ENCODE data around the gene TANGO2.

TANGO2 gene

GRCh38 chr22:20107471-20107901 is 86.6 kb downstream of the TANGO2 start:
- Mint-ChIP-seq H3K36me3 (ENCODE audit: low read depth) (peaks cover 37% of the 10 kb centered on the region), H3K9me3 (no peaks in the 10 kb centered on the region), H3K4me3 (no peak overlapping the region), H3K27ac (no peak overlapping the region), H3K4me1 (ENCODE audit: low read depth) (peaks cover 23% of the 10 kb centered on the region), H3K27me3 (no peaks in the 10 kb centered on the region)

GRCh38 chr22:20107951-20108756 is 87.2 kb downstream of the TANGO2 start:
- Mint-ChIP-seq H3K27me3 (no peaks in the 10 kb centered on the region), H3K36me3 (ENCODE audit: low read depth) (peaks cover 33% of the 10 kb centered on the region), H3K4me1 (ENCODE audit: low read depth) (peaks cover 25% of the 10 kb centered on the region), H3K9me3 (no peaks in the 10 kb centered on the region), H3K4me3 (no peak overlapping the region), H3K27ac (no peak overlapping the region)

GRCh38 chr22:20108757-20109230 is 87.9 kb downstream of the TANGO2 start:
- Mint-ChIP-seq H3K4me1 (ENCODE audit: low read depth) (peaks cover 26% of the 10 kb centered on the region), H3K9me3 (no peaks in the 10 kb centered on the region), H3K27me3 (no peaks in the 10 kb centered on the region), H3K36me3 (ENCODE audit: low read depth) (peaks cover 27% of the 10 kb centered on the region), H3K4me3 (no peak overlapping the region), H3K27ac (peak overlapping the region; percentile 6)

- H3K27me3 Mint-ChIP-seq: no peaks in the 10 kb centered on the region
- H3K27ac Mint-ChIP-seq: peak overlapping the region; percentile 36
- H3K4me1 Mint-ChIP-seq (ENCODE audit: low read depth): peaks cover 34% of the 10 kb centered on the region
- peaks cover 32% of the 10 kb centered on the region for H3K36me3 Mint-ChIP-seq (ENCODE audit: low read depth)
- H3K4me3 Mint-ChIP-seq: no peak overlapping the region
- no peaks in the 10 kb centered on the region for H3K9me3 Mint-ChIP-seq
Measured at GRCh38 chr22:20109411-20110358, 88.8 kb downstream of the TANGO2 start.

- no peaks in the 10 kb centered on the region for H3K9me3 Mint-ChIP-seq
- no peak overlapping the region for H3K4me3 Mint-ChIP-seq
- peak overlapping the region; percentile 89 for H3K27ac Mint-ChIP-seq
- H3K27me3 Mint-ChIP-seq: no peaks in the 10 kb centered on the region
- H3K4me1 Mint-ChIP-seq (ENCODE audit: low read depth): peaks cover 40% of the 10 kb centered on the region
- peaks cover 39% of the 10 kb centered on the region for H3K36me3 Mint-ChIP-seq (ENCODE audit: low read depth)
Measured at GRCh38 chr22:20110359-20110985, 89.6 kb downstream of the TANGO2 start.

- Mint-ChIP-seq H3K4me3 (peak overlapping the region; percentile 26), H3K27ac (peak overlapping the region; percentile 89), H3K4me1 (ENCODE audit: low read depth) (peaks cover 44% of the 10 kb centered on the region), H3K36me3 (ENCODE audit: low read depth) (peaks cover 41% of the 10 kb centered on the region), H3K27me3 (no peaks in the 10 kb centered on the region), H3K9me3 (no peaks in the 10 kb centered on the region)
Measured at GRCh38 chr22:20111045-20111688, 90.3 kb downstream of the TANGO2 start.

- Mint-ChIP-seq H3K4me1 (ENCODE audit: low read depth) (peaks cover 44% of the 10 kb centered on the region), H3K9me3 (no peaks in the 10 kb centered on the region), H3K4me3 (peak overlapping the region; percentile 63), H3K27ac (peak overlapping the region; percentile 89), H3K36me3 (ENCODE audit: low read depth) (peaks cover 41% of the 10 kb centered on the region), H3K27me3 (no peaks in the 10 kb centered on the region)
Measured at GRCh38 chr22:20111689-20112622, 91.0 kb downstream of the TANGO2 start.

GRCh38 chr22:20112623-20113511 is 92.0 kb downstream of the TANGO2 start:
- Mint-ChIP-seq H3K9me3 (no peaks in the 10 kb centered on the region), H3K27me3 (no peaks in the 10 kb centered on the region), H3K4me3 (no peak overlapping the region), H3K4me1 (ENCODE audit: low read depth) (peaks cover 44% of the 10 kb centered on the region), H3K36me3 (ENCODE audit: low read depth) (peaks cover 39% of the 10 kb centered on the region), H3K27ac (peak overlapping the region; percentile 89)

- Mint-ChIP-seq H3K4me1 (ENCODE audit: low read depth) (peaks cover 47% of the 10 kb centered on the region), H3K4me3 (no peak overlapping the region), H3K36me3 (ENCODE audit: low read depth) (peaks cover 43% of the 10 kb centered on the region), H3K27me3 (no peaks in the 10 kb centered on the region), H3K9me3 (no peaks in the 10 kb centered on the region), H3K27ac (peak overlapping the region; percentile 75)
Measured at GRCh38 chr22:20113551-20114310, 92.8 kb downstream of the TANGO2 start.

GRCh38 chr22:20114506-20115475 is 93.9 kb downstream of the TANGO2 start:
- Mint-ChIP-seq H3K27ac (peak overlapping the region; percentile 85), H3K27me3 (no peaks in the 10 kb centered on the region), H3K9me3 (no peaks in the 10 kb centered on the region), H3K36me3 (ENCODE audit: low read depth) (peaks cover 51% of the 10 kb centered on the region), H3K4me1 (ENCODE audit: low read depth) (peaks cover 56% of the 10 kb centered on the region), H3K4me3 (peak overlapping the region; percentile 88)

- no peaks in the 10 kb centered on the region for H3K9me3 Mint-ChIP-seq
- peaks cover 50% of the 10 kb centered on the region for H3K36me3 Mint-ChIP-seq (ENCODE audit: low read depth)
- peak within 1 kb of the TSS; percentile 88 for H3K4me3 Mint-ChIP-seq
- peaks cover 60% of the 10 kb centered on the region for H3K4me1 Mint-ChIP-seq (ENCODE audit: low read depth)
- peak within 1 kb of the TSS; percentile 86 for H3K27ac Mint-ChIP-seq
- no peaks in the 10 kb centered on the region for H3K27me3 Mint-ChIP-seq
Measured at GRCh38 chr22:20115691-20116375, 94.9 kb downstream of the TANGO2 start, which contains the start of gene RANBP1. RANBP1 (plus strand) TSS chr22:20116104; CDS start chr22:20116185, 81 bp downstream.
